BJ (cell line): ENCODE results near the gene ZNF791. TPM values are rescaled to one million over a fixed set of nuclear protein-coding genes. Genes with fewer than 3 reads are reported as not detected.
"Not testable (repeated sequence)": the region's sequence is repeated elsewhere in the genome, so short reads cannot be mapped to it uniquely, and the experiment has no call there.

ENCODE experiments used
- CTCF ChIA-PET: fragments of 350-600 bp; formaldehyde crosslinking; extraction: SDS; loops from one replicate; lab custom pipeline; 2021; ENCODE audit warnings: antibody characterized with exemption, inconsistent platforms; lab: Yijun Ruan, JAX
- POLR2A ChIA-PET: fragments of 300-600 bp; sonication (Branson Sonifier 250); formaldehyde crosslinking; extraction: SDS; loops from one replicate; lab custom pipeline; 2021; ENCODE audit warnings: antibody characterized with exemption; lab: Charles Lee
- DNase-seq: peaks from one replicate; pipeline ENCODE4 v3.0.0-alpha.2; 2011; ENCODE audit warnings: low read depth
- H3K27me3 ChIP-seq: 2 replicates; pipeline ENCODE4 v1.6.0; 2011; ENCODE audit warnings: low read length; ENCODE audit not compliant: control insufficient read depth, insufficient read depth
- H3K36me3 ChIP-seq: 2 replicates; pipeline ENCODE4 v1.5.1; 2011; ENCODE audit warnings: low read length; ENCODE audit not compliant: control insufficient read depth, insufficient read depth
- H3K4me3 ChIP-seq: 2 replicates; pipeline ENCODE4 v1.5.1; 2011; ENCODE audit warnings: low read depth, mild to moderate bottlenecking, control low read depth, low read length
- polyA plus RNA-seq: library from polyadenylated mRNA; depleted of rRNA; stranded (reverse); fragments of >200 nt; gene quantifications from 2 replicates; pipeline ENCODE4 v1.2.3, GENCODE V29; 2011; rRNA removed
- TF ChIP-seq, protein P1 (sequence below): IDR thresholded peaks from 2 replicates; pipeline ENCODE4 v1.5.1; 2011; ENCODE audit warnings: low read depth, mild to moderate bottlenecking, control low read depth, inconsistent platforms, low read length, moderate library complexity; ENCODE audit not compliant: insufficient read depth

The ZNF791 gene
- polyA plus RNA-seq, 1 experiment = 7.7 TPM

- TF ChIP-seq, protein P1, sequence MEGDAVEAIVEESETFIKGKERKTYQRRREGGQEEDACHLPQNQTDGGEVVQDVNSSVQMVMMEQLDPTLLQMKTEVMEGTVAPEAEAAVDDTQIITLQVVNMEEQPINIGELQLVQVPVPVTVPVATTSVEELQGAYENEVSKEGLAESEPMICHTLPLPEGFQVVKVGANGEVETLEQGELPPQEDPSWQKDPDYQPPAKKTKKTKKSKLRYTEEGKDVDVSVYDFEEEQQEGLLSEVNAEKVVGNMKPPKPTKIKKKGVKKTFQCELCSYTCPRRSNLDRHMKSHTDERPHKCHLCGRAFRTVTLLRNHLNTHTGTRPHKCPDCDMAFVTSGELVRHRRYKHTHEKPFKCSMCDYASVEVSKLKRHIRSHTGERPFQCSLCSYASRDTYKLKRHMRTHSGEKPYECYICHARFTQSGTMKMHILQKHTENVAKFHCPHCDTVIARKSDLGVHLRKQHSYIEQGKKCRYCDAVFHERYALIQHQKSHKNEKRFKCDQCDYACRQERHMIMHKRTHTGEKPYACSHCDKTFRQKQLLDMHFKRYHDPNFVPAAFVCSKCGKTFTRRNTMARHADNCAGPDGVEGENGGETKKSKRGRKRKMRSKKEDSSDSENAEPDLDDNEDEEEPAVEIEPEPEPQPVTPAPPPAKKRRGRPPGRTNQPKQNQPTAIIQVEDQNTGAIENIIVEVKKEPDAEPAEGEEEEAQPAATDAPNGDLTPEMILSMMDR = peak; percentile 91
- H3K4me3 ChIP-seq = no peak overlapping the region
- POLR2A ChIA-PET = no interaction called here
- DNase-seq = no peak
- peaks cover 35% of the 10 kb centered on the region for H3K36me3 ChIP-seq
- CTCF ChIA-PET = interaction anchor here (0.6 to 3.9 kb wide), 12 partner anchors 8 to 617 kb away, joined by 3 to 16 read pairs (median 4); partner anchors contain the start of genes FBXW9, MAN2B1 and WDR83
- H3K27me3 ChIP-seq = no peaks in the 10 kb centered on the region
Measured at GRCh38 chr19:12676384-12676792, 65.7 kb downstream of the ZNF791 start.

DNA sequence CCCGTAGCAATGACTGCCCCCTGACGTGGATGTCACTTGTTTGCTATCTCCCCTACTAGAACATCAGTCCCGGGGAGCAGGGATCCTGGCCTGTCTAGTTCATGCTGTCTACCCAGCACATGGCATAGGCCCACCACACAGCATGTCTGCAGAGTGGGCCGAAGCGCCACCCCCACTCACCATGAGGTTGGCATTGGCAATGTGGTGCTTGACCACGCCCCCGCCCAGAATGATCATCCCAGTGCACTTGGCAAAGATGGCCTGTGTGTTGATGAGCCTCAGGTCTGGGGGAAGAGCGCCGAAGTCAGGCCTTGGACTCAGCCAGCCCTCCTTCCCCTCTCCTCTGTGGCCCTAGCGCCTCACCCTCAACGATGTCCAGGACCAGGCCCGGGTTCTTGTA, 66.2 kb downstream of the ZNF791 start:
- Histone ChIP-seq H3K27me3 (no peaks in the 10 kb centered on the region), H3K36me3 (peaks cover 35% of the 10 kb centered on the region), H3K4me3 (no peak overlapping the region)
- ChIA-PET CTCF (interaction anchor here (0.6 to 3.9 kb wide), 10 partner anchors 9 to 617 kb away, joined by 3 to 16 read pairs (median 4); partner anchors contain the start of gene FBXW9), POLR2A (no interaction called here)
- TF ChIP-seq, protein P1 = no peak
- DNase-seq = no peak

DNA sequence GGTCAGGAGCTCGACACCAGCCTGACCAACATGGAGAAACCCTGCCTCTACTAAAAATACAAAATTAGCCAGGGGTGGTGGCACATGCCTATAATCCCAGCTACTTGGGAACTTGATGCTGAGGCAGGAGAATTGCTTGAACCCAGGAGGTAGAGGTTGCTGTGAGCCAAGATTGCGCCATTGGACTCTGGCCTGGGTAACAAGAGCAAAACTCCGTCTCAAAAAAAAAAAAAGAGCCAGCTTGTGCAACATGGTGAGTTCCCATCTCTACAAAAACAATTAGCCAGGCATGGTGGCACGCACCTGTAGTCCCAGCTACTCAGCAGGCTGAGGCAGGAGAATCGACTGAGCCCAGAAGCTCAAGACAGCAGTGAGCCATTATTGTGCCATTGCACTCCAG, 67.3 kb downstream of the ZNF791 start:
- H3K36me3 ChIP-seq = peaks cover 30% of the 10 kb centered on the region
- CTCF ChIA-PET = interaction anchor here (0.7 to 3.9 kb wide), 5 partner anchors 9 to 169 kb away, joined by 3 to 16 read pairs (median 4); no protein-coding TSS in a partner anchor
- DNase-seq, H3K27me3 ChIP-seq, H3K4me3 ChIP-seq: not testable (repeated sequence)
- POLR2A ChIA-PET = interaction anchor here (0.5 kb wide), 1 partner anchor 72 kb away, joined by 4 read pairs; no protein-coding TSS in a partner anchor

DNA sequence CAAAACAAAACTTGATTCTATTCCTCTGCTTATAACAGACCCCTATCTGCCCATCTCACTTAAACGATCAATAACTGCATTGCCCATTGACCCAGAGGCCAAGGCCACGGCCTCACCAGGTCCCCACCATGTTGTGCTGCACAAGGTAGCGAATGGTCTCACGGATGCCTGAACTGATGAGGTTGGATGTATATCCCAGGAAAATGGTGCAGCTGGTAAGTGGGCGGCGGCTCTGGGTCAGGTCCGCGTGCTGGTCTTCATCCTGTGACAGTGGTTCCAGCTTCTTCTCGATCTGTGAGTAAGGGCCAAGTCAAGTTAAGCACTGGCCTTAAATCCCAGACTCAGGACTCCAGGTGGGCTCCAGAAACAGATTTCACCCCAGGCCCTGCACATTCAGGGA, 69.3 kb downstream of the ZNF791 start:
- no peak for DNase-seq
- no peak overlapping the region for H3K4me3 ChIP-seq
- POLR2A ChIA-PET = no interaction called here
- CTCF ChIA-PET = interaction anchor here (1.0 to 2.5 kb wide), 3 partner anchors 8 to 78 kb away, joined by 4 to 9 read pairs (median 5); no protein-coding TSS in a partner anchor
- H3K36me3 ChIP-seq = peaks cover 21% of the 10 kb centered on the region
- no peaks in the 10 kb centered on the region for H3K27me3 ChIP-seq
- TF ChIP-seq, protein P1 = no peak

DNA sequence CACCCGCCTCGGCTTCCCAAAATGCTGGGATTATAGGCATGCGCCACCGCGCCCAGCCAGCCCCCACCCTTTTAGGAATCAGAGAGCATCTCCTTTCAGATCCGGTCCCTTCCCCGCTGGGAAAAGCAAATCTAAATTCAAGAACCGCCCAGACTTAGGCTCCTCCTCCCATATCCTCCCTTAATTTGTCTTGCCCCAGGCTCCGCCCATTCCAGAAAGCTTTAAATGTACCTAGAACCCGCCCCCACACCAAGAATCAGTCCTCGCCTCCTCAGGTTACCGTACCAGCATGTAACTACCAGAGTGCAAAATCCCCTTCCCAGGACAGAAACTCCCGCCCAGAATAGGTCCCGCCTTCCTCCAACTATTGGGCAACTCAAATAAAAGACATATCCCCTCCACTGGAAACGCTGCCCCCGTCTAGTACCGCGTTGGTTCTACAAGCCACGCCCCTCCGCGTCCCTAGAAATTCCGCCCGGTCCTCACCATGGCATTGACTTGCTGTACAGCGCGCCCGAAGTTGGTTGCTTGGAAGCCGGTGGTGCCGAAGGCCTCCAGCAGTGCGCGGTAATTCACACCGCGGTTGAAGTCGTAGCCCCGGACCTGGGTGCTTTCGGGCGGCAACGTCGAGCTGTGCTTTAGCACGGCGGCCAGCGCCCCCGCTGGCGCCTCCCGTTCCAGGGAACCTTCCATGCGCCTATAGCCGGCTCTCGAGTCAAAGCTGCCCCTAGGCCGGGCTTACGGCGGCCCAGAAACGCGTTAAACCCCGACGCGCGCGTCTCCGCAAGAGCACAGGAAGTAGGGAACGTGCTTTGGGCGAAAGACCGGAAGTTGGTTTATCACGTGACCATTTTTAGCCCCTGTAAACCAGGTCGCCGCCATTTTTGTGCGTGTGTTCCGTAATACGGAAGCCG, 70.6 kb downstream of the ZNF791 start, which contains the start of gene DHPS:
DHPS (minus strand) TSS at position 807 of the 914 bp plus-strand sequence; CDS start at position 693, 114 bp downstream.
- no peaks in the 10 kb centered on the region for H3K27me3 ChIP-seq
- ChIA-PET POLR2A (no interaction called here), CTCF (interaction anchor here (0.6 to 2.5 kb wide), 5 partner anchors 9 to 126 kb away, joined by 3 to 9 read pairs (median 3); no protein-coding TSS in a partner anchor)
- TF ChIP-seq, protein P1 = no peak
- peak within 1 kb of the TSS; percentile 66 for H3K4me3 ChIP-seq
- H3K36me3 ChIP-seq = peaks cover 11% of the 10 kb centered on the region
- DNase-seq = peak; percentile 85

Other genes starting within 250 kb of the ZNF791 start
- 0.36 and 1.0 TPM in 2 replicates for gene ZNF442, start 245.2 kb upstream of the ZNF791 start, polyA plus RNA-seq
- 0.63 and 1.3 TPM in 2 replicates for gene ZNF799, start 209.6 kb upstream of the ZNF791 start, polyA plus RNA-seq
- 0.56 and 1.5 TPM in 2 replicates for gene ZNF443, start 169.9 kb upstream of the ZNF791 start, polyA plus RNA-seq
- 0.59 and 1.1 TPM in 2 replicates for gene ZNF709, start 126.1 kb upstream of the ZNF791 start, polyA plus RNA-seq
- gene ZNF564, start 59.4 kb upstream of the ZNF791 start, polyA plus RNA-seq = 1.4 and 2.9 TPM in 2 replicates
- gene ZNF490, start 107 bp upstream of the ZNF791 start, polyA plus RNA-seq = 1.6 and 3.7 TPM in 2 replicates
- 31.7 and 66.9 TPM in 2 replicates for gene MAN2B1, start 55.8 kb downstream of the ZNF791 start, polyA plus RNA-seq
- gene WDR83, start 55.9 kb downstream of the ZNF791 start, polyA plus RNA-seq = 6.1 and 9.3 TPM in 2 replicates
- 64.7 and 92.2 TPM in 2 replicates for gene DHPS, start 71.0 kb downstream of the ZNF791 start, polyA plus RNA-seq
- not detected in 2 replicates for gene GNG14, start 77.1 kb downstream of the ZNF791 start, polyA plus RNA-seq
- gene FBXW9, start 85.7 kb downstream of the ZNF791 start, polyA plus RNA-seq = 7.7 and 13.6 TPM in 2 replicates
- gene TNPO2, start 113.0 kb downstream of the ZNF791 start, polyA plus RNA-seq = 49.6 and 77.3 TPM in 2 replicates
- gene TRIR, start 123.8 kb downstream of the ZNF791 start, polyA plus RNA-seq = 161 and 181 TPM in 2 replicates
- gene GET3, start 126.6 kb downstream of the ZNF791 start, polyA plus RNA-seq = 163 and 250 TPM in 2 replicates
- not detected in 2 replicates for gene BEST2, start 140.9 kb downstream of the ZNF791 start, polyA plus RNA-seq
- 6.3 and 10.4 TPM in 2 replicates for gene HOOK2, start 164.6 kb downstream of the ZNF791 start, polyA plus RNA-seq
- gene JUNB, start 180.6 kb downstream of the ZNF791 start, polyA plus RNA-seq = 36.8 and 49.4 TPM in 2 replicates
- gene PRDX2, start 190.9 kb downstream of the ZNF791 start, polyA plus RNA-seq = 165 and 267 TPM in 2 replicates
- gene THSD8, start 191.1 kb downstream of the ZNF791 start, polyA plus RNA-seq = 0.75 and 2.6 TPM in 2 replicates
- 19.9 and 30.3 TPM in 2 replicates for gene RNASEH2A, start 195.7 kb downstream of the ZNF791 start, polyA plus RNA-seq
- gene RTBDN, start 223.7 kb downstream of the ZNF791 start, polyA plus RNA-seq = 0.31 TPM in 1 of 2 replicates, not detected in the other
- 0.25 TPM in 1 of 2 replicates, not detected in the other for gene MAST1, start 227.6 kb downstream of the ZNF791 start, polyA plus RNA-seq